Measurements from ENCODE around the gene ARHGEF7.

DNA sequence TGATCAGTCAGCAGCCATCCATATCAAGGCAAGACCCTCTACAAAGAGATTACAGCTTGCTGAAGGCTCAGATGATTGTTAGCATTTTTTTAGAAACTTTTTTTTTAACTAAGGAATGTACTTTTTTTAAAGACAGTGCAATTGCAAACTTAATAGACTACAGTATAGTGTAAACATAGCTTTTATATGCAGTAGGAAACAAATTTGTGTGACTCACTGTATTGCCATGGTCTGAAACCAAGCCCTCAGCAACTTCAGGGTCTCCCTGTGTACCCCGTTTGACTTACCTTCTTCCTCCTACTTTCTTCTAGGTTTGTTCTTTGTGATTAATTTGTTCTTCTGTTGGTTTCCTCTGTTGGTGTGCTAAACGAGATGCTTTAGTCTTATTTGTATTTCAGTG, 112.3 kb downstream of the ARHGEF7 start:
- TF ChIP-seq, protein P1, sequence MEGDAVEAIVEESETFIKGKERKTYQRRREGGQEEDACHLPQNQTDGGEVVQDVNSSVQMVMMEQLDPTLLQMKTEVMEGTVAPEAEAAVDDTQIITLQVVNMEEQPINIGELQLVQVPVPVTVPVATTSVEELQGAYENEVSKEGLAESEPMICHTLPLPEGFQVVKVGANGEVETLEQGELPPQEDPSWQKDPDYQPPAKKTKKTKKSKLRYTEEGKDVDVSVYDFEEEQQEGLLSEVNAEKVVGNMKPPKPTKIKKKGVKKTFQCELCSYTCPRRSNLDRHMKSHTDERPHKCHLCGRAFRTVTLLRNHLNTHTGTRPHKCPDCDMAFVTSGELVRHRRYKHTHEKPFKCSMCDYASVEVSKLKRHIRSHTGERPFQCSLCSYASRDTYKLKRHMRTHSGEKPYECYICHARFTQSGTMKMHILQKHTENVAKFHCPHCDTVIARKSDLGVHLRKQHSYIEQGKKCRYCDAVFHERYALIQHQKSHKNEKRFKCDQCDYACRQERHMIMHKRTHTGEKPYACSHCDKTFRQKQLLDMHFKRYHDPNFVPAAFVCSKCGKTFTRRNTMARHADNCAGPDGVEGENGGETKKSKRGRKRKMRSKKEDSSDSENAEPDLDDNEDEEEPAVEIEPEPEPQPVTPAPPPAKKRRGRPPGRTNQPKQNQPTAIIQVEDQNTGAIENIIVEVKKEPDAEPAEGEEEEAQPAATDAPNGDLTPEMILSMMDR (conservative IDR thresholded peaks at IDR 0.05; ENCODE audit: low read depth in 2 of 2) = no peak
- no peak for TF ChIP-seq POLR2AphosphoS5 (IDR thresholded peaks at IDR 0.05; ENCODE audit: low read depth)
- TF ChIP-seq EZH2 (IDR thresholded peaks at IDR 0.05; ENCODE audit: low read depth, unreplicated experiment) = no peak
- no peak for TF ChIP-seq REST (IDR thresholded peaks at IDR 0.05; ENCODE audit: unreplicated experiment)
- TF ChIP-seq JUNB (IDR thresholded peaks at IDR 0.05; ENCODE audit: unreplicated experiment) = no peak
- no peak for TF ChIP-seq EZH2phosphoT487 (IDR thresholded peaks at IDR 0.05; ENCODE audit: unreplicated experiment)

Measured in GM23338 (cell line).